ENCODE data around the gene FRK.
"Not testable (repeated sequence)": the region's sequence is repeated elsewhere in the genome, so short reads cannot be mapped to it uniquely, and the experiment has no call there.

The FRK gene

GRCh38 chr6:115934145-115934544 lies 126.5 kb downstream of the FRK start:
- DNase-seq = no peak

- DNase-seq = no peak
These were observed 128.2 kb downstream of the FRK start for GRCh38 chr6:115932481-115932880.

DNA sequence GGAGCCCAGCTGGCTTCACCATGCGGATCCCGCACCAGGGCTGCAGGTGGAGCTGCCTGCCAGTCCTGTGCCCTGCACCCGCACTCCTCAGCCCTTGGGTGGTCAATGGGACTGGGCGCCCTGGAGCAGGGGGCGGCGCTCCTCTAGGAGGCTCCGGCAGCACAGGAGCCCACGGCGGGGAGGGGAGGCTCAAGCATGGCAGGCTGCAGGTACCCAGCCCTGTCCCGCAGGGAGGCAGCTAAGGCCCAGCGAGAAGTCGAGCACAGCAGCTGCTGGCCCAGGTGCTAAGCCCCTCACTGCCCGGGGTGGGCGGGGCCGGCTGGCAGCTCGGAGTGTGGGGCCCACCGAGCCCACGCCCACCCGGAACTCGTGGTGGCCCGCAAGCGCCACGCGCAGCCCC lies 132.7 kb downstream of the FRK start:
- not testable (repeated sequence) for DNase-seq

- DNase-seq = no peak
These were observed 137.7 kb downstream of the FRK start for GRCh38 chr6:115922971-115923370.

DNA sequence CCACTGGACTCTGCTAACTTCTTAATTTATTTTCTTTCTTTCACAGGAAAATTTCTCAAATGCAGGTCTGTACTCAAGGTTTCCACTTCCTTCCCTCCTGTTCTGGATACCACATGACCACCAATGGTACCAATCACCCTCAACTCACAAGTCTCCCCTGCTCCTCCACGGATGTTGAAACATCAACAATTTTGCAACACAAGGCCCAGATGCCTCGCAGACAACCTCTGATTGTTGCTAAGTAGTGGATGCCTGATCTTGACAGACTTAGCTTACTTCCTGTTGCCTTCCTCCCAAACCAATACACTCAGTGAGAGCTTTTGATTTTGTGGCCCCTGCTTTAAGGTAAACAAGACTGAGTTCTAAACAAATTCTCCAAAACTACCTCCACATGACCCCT lies 146.6 kb downstream of the FRK start:
- no peak for DNase-seq

DNA sequence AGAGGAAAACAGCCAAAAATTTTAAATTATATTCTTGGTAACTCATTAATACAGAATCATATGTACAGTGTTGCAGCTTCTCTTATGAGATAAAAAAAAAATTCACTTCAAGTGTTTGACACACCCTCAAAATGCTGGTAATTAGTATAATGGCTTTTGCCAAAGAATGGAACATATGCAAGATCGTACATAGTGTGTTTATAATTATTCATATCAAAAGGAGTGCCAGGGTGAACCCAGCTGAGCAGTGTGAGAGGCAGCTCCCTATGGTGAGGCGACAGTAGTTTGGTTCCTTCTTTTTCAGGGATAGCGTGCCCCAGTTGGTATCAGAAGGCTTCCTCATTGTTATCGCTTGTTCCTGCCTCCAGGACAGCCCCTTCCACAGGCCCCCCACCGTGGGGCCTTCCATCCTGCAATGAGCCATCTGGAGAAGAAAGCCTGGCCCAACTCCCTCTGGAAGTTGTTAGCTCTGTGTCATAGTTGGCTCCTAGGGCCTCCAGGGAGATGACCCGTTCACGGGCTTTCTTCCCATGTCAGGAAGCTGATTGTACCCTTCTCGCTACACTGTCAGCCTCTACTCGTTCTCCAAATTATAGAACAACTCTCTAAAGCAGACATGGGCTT lies 150.7 kb downstream of the FRK start:
- no peak for DNase-seq

- DNase-seq = no peak
These were observed 151.7 kb downstream of the FRK start for GRCh38 chr6:115908906-115909559.

GRCh38 chr6:115905471-115905870 lies 155.2 kb downstream of the FRK start:
- no peak for DNase-seq

DNA sequence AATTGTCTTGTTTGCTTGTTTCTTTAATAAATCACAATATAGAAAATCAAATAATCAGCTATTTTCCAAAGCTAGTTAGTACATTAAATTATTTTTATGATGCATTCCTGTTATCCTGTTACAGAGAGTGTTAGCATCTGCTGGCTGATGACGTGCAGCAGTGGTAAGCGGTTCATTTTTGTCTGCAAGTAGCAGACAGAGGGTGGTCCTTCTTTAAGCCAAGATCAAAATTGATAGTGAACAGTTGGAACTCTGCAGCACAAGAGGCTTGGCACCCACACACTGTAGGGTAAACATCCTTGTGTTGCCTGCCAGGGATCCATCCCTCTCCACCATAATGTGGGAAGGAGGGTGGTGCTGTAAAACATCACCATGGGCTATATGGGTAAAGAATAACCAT lies 158.3 kb downstream of the FRK start:
- DNase-seq = no peak

DNA sequence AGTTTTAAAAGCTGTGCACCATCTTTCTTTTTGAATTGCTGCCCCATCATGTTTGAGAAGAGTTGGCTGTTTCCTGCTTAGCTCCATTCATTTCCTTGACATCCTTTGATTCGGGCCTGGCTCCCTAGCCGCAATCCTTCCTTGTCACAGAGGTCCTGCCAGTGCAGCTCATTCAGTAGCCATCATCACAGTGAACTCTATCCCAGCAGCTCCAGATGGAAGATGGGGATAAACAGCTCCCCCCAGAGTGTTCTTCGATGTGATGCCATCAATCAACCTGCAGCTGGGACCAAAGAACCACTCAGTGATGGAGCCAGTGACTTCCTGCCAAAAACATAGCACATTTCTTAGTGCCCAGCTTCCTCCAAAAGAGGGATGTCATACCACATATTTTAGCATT lies 158.8 kb downstream of the FRK start:
- no peak for DNase-seq

DNA sequence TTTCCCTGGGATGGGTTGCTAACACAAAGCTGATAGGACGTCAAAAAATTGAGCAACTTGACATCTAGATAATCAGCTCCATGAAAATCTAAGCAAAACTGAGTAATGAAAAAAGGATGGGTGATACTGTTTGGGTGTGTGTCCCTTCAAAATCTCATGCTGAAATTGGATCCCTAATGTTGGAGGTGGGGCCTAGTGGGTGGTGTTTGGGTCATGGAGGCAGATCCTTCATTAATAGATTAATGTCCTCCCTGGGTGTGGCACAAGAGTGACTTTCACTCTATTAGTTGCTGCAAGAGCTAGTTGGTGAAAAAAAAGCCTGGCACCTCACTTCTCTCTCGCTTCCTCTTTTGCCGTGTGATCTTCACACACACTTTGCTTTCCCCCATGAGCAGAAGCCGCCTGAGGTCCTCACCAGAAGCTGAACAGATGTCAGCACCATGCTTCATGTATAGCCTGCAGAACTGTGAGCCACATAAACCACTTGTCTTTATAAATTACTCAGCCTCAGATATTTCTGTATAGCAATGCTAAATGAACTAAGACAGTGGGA lies 160.9 kb downstream of the FRK start:
- no peak for DNase-seq

DNA sequence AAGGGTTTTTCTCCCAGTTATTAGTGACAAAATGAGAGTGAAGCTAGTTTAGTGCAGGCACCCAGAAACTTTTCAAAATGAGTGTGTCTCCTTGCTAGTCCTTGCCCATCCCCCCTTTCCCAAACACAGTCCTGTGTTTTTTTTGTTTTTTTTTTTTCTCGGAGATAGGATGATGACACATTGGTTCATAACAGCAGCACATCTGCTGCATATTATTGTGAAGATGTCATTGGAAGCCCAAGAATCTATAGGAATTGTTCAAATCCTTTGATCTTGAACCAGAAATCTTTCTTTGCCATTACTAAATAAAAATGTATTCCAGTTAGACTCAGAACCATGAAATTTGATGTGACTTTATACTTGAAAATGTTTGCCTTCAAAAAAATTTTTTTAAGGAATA lies 162.4 kb downstream of the FRK start:
- no peak for DNase-seq

GRCh38 chr6:115896538-115897129 lies 164.1 kb downstream of the FRK start:
- DNase-seq = peak; percentile 10

DNA sequence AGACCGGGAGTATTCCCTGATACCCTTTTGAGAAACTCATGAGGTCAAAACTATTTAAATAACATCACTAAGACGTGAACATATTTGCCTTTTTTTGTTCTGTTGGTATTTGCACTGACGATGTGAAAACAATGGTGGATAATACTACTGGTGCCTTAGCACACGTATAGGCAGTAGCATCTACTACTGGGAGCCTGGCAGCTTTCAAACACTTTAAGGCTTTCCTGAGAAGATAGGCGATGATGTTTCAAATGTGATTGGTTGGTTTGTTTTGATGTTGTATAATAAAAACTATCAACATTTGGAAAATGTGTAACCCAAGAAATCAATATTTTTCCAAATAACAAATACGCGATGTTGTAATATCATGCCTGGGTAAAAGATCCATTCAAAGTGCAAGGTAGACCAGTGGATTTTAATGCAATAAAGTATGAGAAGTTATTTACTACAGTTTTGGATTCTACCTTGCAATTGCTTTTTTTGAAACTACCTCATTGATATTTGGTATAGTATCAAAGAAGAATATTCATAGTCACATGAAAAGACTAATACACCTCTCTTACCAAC lies 166.2 kb downstream of the FRK start:
- no peak for DNase-seq

- DNase-seq = no peak
These were observed 168.9 kb downstream of the FRK start for GRCh38 chr6:115891750-115892149.

GRCh38 chr6:115891111-115891669 lies 169.5 kb downstream of the FRK start:
- peak; percentile 12 for DNase-seq

GRCh38 chr6:115890238-115890637 lies 170.5 kb downstream of the FRK start:
- DNase-seq = no peak

DNA sequence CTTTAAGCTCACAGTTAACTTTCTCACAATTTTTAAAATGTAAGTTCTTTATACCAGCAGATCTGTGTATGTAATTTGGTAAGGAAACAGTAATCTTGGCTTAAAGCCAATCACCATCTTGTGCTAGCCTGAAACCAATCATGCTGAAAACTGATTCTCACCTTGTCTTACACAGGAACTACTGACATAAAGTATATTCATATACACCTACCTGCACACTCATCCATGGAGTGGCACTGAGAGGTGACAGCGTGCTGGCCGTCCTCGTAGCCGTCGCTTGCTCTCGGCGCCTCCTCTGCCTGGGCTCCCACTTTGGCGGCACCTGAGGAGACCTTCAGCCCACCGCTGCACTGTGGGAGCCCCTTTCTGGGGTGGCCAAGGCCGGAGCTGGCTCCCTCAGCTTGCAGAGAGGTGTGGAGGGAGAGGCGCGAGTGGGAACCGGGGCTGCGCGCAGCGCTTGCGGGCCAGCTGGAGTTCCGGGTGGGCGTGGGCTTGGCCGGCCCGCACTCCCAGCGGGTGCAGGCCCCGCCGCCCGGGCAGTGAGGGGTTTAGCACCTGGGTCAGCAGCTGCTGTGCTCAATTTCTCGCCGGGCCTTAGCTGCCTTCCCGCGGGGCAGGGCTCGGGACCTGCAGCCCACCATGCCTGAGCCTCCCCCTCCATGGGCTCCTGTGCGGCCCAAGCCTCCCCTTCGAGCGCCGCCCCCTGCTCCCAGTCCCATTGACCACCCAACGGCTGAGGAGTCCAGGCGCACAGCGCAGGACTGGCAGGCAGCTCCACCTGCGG lies 171.8 kb downstream of the FRK start:
- not testable (repeated sequence) for DNase-seq

DNA sequence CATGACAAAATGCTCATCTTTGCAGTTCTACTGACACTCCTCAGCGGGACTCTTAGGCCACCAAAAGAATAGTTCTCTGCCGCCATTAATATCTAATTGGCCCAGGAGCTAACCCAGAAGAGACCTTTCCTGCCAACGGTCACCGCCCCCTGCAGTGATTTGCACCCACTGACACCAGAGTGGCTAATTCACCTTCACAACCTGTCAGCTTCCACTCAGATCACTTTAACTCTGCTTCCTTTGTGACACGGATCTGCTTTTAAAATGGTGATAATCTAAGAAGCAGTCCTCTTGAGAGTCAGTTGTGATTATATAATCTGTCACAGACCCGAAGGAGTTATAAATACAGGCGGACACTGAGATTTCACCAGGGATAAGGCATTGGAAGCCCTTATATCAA lies 172.8 kb downstream of the FRK start:
- no peak for DNase-seq

- no peak for DNase-seq
These were observed 174.9 kb downstream of the FRK start for GRCh38 chr6:115885636-115886366.

- no peak for DNase-seq
These were observed 177.9 kb downstream of the FRK start for GRCh38 chr6:115882771-115883170.

DNA sequence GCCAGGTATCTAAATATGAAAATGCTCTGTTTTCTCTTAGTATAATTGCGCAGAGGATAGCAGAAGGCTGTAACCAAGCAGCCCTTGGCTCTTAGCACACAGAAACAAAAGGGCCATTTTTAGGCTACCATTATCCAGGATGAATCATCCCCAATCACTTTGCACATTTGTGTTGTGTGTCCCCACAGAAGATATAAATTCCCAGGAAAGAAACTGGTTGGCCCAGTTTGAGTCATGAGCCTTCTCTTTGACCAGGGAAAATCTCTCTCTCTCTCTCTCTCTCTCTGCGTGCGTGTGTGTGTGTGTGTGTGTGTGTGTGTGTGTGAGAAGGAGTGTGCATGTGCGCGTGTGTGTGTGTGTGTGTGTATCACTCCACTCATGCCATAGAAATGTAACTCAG lies 178.5 kb downstream of the FRK start:
- DNase-seq = no peak

Data from inflammatory macrophage treated with lipopolysaccharide for 4 hours (primary cell).